ENCODE data around the gene GOLGA6L6.
"Not testable (repeated sequence)": the region's sequence is repeated elsewhere in the genome, so short reads cannot be mapped to it uniquely, and the experiment has no call there.

The GOLGA6L6 gene, protein sequence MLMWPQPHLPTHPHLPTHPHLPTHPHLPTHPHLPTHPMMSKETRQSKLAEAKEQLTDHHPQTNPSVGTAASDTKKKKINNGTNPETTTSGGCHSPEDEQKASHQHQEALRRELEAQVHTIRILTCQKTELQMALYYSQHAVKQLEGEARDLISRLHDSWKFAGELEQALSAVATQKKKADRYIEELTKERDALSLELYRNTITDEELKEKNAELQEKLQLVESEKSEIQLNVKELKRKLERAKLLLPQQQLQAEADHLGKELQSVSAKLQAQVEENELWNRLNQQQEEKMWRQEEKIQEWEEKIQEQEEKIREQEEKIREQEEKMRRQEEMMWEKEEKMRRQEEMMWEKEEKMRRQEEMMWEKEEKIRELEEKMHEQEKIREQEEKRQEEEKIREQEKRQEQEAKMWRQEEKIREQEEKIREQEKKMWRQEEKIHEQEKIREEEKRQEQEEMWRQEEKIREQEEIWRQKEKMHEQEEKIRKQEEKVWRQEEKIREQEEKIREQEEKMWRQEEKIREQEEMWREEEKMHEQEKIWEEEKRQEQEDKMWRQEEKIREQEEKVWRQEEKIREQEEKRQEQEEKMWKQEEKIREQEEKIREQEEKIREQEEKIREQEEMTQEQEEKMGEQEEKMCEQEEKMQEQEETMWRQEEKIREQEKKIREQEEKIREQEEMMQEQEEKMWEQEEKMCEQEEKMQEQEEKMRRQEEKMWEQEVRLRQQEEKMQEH

DNA sequence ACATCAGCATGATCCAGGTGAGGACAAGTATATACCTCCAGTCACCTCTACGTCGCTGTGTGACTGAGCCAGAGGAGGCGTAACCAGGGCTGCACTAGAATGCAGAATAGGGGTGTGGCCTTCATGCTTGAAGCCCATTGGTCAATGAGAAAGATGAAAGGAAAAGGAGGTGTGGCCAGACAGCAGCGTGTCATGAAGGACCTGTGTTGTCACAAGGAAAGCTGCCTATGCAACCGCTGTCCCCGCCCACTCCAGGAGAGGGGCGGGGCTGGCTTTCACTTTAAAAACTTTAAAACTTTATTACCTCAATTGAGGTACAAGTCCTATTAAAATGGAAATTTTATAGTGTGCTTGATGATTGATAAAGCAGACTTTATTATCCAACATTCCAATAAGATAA is at the start of gene GOLGA6L6:
Gene GOLGA6L6 (minus strand): TSS at position 101 of the 400 bp plus-strand sequence. CDS start 91 bp downstream, at position 10.
- not testable (repeated sequence) for DNase-seq (ENCODE audit: low spot score)

DNA sequence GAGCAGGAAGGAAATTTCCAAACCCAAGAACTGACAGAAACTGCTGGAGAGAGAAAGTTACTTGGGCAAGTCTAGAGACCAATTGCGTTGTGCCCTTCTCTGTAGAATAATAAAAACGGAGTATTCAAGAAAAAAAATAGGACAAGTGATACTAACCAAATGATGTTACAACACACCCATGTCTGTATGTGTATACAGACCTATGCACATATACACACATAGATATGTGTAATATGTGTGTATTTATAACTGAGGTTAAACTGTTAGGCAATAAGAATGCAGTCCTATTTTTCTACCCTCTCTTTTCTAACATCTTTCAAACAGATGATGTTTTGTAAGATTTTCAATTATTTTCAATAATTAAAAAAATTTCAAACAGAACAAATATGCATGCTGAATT is 48.5 kb upstream of the GOLGA6L6 start:
- DNase-seq (ENCODE audit: low spot score): not testable (repeated sequence)

DNA sequence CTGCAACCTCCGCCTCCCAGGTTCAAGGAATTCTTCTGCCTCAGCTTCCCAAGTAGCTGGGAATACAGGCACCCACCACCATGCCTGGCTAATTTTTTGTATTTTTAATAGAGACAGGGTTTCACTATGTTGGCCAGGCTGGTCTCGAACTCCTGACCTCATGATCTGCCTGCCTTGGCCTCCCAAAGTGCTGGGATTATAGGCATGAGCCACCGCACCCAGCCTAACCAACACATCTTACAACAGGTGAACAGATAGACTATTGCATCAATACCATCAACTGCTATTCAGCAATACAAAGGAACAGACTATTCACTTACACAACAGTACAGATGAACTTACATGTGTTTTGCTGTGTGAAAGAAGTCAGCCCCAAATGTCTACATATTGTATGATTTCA is 45.2 kb upstream of the GOLGA6L6 start:
- DNase-seq (ENCODE audit: low spot score): not testable (repeated sequence)

DNA sequence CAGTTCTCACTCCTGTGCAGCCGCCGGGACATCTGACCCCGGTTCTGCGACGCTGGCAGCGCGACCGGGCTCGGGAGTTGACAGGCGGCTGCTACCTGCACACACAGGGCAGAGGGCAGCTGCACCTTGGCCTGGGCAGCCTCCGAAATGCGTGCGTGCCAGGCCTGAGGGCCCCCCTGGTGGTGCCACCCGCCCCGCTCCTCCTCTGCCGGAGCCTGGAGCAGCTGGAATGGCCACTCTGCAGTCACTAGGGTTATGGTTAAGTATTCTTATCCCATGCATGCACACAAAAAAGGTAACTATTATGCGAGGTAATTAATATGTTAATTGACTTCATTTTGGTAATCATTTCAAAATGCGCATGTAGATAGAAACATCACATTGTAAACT is 41.1 kb upstream of the GOLGA6L6 start:
- not testable (repeated sequence) for DNase-seq (ENCODE audit: low spot score)

DNA sequence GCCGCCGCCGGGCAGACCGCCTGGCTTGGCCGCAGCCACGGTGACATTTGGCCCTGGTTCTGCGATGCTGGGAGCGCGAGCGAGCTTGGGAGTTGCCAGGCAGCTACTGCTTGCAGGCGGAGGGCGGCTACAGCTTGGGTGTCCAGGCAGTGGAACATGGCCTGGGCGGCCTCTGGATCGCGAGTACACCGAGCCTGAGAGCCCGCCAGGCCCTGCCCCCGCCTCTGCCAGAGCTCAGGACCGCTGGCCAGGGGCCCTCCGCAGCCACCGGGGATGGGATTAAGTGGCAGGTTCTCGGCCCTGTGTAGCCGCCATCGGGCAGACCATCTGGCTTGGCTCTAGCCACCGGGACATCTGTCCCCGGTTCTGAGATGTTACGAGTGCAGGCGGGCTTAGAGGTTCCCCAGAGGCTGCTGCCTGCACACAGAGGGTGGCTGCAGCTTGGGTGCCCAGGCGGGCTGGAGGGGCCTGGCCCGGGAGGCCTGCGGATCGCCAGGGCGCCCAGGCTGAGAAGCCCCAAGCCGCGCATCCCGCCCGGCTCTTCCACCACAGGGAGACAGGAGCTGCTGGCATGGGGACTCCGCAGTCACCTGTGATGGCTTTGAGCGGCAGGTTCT is 40.6 kb upstream of the GOLGA6L6 start:
- DNase-seq (ENCODE audit: low spot score): not testable (repeated sequence)

DNA sequence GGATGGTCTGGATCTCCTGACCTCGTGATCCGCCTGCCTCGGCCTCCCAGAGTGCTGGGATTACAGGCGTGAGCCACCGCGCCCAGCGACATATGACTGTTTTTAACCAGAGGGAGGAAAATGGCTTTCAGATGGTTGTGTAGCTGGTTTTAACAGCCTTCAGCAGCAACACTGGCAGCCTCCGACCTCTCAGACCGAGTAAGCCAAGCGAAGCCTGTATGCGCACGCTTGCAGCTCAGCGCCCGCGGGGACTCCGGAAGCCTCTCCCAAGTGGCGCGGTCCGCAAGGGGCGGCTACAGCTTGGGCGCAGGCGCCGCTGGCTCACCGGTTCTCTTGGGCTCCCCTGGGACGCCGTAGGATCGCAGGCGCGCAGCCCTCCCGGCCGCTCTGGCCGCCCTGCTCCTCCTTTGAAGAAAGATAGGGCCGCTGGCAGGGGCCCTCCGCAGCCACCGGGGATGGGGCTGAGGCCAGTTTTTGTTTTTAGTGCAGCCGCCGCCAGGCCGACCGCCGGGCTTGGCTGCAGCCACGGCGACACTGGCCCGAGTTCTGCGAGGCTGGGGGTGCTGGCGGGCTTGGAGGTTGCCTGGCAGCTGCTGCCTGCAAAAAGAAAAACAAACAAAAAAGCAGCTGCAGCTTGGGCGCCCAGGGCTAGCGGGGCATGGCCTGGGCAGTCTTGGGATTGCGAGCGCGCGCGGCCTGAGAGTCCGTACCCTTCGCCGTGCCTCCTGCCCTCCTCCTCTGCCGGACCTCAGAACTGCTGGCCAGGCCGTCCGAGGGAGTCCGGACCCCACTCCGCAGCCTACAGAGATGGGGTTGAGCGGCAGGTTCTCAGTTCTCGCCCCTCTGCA is 39.9 kb upstream of the GOLGA6L6 start:
- DNase-seq (ENCODE audit: low spot score): not testable (repeated sequence)

DNA sequence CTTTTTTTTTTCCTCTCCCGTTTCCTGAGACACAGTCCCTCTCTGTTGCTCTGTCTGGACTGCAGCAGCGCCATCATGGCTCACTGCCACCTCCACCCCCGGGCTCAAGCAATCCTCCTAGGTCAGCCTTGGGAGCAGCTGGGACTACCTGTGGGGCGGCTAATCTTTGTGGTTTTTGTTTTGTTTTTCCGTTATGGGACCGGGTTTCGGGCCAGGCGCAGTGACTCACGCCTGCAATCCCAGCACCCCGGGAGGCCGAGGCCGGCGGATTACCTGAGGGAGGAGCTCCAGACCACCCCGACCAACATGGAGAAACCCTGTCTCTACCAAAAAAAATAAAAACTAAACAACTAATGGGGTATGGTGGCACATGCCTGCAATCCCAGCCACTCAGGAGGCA is 38.1 kb upstream of the GOLGA6L6 start:
- DNase-seq (ENCODE audit: low spot score): not testable (repeated sequence)

DNA sequence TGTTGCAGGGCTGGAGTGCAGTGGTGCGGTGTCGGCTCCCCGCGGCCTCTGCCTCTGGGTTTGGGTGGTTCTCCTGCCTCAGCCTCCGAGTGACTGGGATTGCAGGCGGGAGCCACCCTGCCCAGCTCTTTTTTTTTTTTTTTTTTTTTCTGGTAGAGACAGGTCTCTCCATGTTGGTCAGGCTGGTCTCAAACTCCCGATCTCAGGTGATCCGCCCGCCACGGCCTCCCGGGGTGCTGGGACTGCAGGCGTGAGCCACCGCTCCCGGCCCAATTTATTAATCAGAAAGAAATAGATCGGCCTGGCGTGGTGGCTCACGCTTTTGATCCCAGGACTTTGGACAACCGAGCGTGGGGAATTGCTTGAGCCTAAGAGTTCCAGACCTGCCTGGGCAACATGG is 9.7 kb upstream of the GOLGA6L6 start:
- DNase-seq (ENCODE audit: low spot score): not testable (repeated sequence)

DNA sequence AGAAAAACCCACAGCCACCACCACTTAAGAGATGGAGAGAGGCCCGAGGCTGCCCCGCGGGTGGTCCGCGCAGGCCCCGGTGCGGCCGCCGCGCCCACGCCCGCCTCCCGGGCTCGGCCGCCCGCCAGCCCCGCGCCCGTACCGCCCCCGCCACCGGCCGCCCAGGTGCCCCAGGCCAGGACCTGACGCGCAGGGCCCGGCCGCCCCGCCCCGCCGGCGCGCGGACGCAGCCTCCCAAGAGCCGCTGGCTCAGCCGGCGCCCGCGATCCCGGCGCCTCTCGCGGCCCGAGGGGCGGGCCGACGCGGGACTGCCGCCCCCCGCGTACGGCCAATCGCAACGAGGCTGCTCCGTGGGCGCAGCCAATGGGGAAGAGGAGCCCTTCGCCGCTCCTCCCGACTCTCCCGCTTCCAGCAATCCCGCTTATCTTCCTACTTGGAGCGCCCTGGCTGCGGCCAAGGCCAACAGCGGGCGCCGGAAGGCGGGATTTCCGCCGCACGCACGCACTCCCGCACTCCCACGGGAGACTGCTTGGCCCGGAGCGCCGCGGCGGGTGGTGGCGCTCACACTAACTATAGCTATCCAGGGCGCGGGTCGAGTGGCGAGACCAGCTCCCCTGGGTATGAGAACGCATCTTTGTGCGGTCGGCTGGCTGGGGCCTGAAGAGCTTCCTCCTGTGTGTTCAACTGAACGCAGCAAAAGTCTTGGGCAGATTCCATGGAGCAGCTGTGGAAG is 35.5 kb downstream of the GOLGA6L6 start:
- not testable (repeated sequence) for DNase-seq (ENCODE audit: low spot score)

DNA sequence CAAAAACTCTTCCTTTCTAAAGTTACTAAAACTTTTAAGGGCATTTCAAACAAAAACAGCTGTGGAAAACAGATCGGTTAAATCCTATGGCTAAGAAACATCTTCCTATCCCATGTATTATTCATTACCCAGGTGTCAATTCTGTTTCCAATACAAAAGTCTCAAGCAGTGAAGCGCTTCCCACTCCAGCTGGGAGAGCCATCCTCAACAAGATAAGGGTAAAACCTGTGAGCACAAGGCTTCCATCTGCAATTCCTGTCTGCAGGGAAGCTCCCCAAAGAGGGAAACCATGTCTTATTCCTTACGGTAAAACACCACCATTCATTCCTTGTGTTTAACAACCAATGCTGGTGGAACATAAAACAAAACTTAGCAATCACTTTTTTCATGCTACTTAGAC is 38.8 kb downstream of the GOLGA6L6 start:
- not testable (repeated sequence) for DNase-seq (ENCODE audit: low spot score)

DNA sequence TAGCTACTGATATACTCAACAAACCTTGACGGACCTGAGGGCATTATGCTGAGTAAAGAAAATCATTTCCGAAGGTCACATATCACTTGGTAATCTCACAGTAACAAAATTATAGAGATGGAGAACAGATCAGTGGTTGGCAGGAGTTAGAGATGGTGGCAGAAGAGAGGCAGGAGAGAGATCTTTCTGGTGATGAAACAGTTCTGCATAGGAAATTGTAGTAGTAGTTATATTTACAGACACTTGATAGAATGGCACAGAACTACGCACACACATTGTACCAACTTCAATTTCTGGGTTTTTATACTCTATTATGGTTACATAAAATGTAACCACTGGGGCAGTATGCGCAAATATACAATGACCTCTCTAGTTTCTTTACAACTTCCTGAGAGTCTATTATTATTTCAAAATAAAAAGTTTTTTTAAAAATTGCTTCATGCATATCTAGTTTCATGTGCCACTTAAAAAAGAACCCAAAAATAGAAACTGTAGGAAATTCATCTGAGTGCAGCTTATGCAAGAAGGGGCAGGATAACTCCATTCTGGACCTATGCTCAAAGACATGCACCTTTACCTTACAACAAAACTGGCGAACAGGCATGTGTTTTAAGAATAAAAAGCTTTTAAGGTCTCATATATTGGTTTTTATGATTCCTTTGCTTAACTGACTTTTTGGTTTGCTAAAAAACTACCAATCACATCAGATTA is 39.9 kb downstream of the GOLGA6L6 start:
- DNase-seq (ENCODE audit: low spot score): not testable (repeated sequence)

DNA sequence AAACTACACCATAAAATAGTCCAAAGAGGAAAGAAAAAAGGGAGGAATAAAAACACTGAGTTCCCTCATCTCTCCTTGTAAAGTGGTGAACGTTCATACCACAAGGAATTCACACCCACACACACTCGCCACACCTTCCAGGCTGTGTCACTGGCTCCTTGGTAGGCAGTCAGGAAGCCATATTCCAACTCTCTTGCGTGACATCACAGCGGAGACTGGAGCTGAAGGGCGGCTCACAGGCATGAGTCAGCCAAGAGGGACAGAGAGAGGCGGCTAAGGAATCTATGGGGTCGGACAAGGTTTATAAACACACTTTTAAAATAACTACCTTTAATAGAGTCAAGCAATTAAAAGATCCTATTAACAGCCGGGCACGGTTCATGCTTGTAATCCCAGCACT is 43.8 kb downstream of the GOLGA6L6 start:
- peak; percentile 1 for DNase-seq (ENCODE audit: low spot score)

DNA sequence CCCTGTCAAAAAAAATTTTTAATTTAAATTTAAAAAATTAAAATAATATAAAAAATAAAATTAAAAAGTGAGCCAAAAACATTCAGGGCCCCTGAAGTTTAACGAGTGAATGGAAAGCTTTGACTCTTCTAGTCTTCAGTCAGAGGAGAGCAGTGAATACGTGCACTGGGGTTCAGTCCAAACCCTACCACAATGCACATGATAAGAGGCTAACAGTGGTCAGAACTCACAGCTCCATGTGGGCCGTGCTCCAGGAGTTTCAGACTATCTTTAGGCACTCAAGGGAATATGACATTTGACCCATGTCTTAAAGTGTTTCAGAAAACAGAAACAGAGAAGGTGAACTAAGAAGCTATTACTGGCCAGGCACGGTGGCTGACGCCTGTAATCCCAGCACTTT is 48.6 kb downstream of the GOLGA6L6 start:
- not testable (repeated sequence) for DNase-seq (ENCODE audit: low spot score)

DNA sequence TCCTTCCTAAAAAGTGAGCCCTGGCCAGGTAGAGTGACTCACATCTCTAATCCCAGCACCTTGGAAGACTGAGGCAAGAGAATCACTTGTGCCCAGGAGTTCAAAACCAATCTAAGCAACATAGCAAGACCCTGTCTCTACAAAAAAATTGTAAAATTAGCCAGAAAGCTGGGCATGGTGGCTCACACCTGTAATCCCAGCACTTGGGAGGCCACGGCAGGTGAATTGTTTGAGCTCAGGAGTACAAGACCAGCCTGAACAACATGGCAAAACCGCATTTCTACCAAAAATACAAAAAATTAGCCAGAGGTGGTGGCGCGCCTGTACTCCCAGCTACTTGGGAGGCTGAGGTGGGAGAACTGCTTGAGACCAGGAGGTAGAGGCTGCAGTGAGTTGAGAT is 49.0 kb downstream of the GOLGA6L6 start:
- not testable (repeated sequence) for DNase-seq (ENCODE audit: low spot score)

DNA sequence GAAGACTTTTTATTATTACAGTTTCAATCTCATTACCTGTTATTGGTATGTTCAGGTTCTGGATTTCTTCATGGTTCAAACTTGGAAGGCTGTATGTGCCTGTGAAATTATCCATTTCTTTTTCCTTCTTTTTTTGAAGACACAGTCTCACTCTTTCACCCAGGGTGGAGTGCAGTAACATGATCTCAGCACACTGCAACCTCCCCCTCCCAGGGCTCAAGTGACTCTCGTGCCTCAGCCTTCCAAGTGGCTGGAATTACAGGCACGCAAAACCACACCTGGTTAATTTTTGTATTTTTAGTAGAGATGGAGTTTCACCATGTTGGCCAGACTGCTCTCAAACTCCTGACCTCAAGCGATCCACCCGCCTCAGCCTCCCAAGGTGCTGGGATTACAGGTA is 52.3 kb downstream of the GOLGA6L6 start:
- DNase-seq (ENCODE audit: low spot score): not testable (repeated sequence)
